Limb (tissue), 2 donors: Measurements from ENCODE around the gene ANKRD44.
"Not testable (repeated sequence)": the region's sequence is repeated elsewhere in the genome, so short reads cannot be mapped to it uniquely, and the experiment has no call there.

Source experiments
- DNase-seq, 2 donors: peaks; one replicate each; pipeline ENCODE4 v3.0.0-alpha.2; 2016; ENCODE audit errors: extremely low spot score in 2 of 2

Gene ANKRD44

DNA sequence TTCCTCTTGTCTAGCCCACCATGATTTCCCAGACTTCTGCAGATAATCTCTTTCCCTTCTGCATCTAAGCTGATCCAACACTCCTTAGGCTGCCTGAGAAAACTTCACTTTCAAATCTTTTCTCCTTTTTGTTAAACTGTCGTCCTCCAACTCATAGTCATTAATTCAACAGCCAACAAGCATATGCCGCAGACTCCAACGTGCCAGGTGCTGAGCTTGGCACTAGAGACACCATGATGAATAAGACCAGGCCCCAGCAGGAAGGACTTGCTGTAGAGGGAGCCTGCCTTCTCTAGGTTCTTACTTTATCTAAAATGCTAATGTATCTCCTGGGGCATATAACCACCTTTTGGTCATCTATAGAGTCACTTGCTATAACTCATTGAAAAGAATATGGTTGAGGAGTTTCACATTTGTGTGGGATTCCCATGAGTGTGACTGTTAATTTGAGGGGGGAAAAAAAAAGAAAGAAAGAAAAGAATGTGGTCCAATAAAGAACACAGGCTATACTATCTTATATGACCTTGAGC is 51.0 kb downstream of the ANKRD44 start:
- DNase-seq = no peak

DNA sequence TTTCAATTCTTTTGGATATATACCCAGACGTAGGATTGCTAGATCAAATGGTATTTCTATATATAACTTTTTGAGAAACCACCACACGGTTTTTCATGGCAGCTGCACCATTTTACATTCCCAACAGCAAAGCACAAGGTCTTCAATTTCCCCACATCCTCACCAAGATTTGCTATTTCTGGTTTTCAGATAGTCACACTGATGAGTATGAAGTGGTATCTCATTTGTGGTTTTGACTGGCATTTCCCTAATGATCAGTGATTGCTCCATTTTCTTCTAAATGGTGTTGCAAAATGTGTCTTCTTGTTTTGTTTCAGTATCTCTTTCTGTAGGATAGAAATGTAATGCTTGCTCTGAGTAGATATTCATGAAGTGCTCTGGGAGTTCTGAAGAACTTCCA is 52.0 kb downstream of the ANKRD44 start:
- no peak for DNase-seq

DNA sequence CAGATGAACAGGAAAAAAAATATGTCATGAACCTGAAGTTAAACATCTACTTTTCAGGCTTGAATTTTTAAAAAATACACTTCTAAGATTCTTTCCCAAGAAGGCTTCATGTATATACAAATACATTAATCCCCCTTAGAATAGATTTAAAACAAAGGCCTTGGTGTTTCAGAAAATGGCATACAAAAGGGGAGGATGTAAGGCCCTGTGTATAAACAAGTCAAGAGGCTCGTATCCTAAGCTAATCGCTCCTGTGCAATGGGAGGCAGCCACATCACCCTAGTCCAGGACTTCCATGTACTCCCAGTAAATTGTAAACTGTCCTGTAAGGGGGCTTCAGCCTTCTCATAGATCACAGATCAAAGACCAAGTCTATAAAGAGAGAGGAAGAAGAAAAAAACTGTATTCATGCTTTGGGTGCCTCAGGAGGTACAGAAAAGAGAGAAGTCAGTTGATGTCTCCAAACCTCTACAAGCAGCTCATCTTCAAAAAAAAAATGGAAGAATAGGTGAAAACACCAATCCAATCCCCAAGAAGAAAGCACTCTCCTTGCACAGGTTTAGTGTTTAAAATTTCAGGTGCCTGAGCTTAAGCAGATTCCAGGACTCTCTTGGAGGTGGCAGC is 53.9 kb downstream of the ANKRD44 start:
- no peak for DNase-seq

DNA sequence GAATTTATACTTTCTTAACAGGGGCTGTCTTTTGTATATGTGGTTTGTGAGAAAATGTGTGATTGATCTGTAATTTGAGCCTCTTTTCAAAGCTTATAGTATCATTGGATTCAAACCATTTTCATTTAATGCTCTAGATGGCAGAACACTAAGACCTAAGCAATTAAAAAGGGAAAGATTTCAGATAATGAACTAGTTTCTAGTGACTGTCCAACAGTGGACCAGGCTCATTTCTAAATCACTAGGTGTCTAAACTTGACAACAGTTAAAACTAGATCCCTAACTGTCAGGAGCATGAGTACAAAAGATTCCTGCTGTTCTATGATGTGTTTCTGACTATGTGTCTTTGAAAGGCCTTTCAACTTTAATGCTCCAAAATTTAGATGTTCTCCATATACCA is 54.6 kb downstream of the ANKRD44 start:
- DNase-seq = no peak

DNA sequence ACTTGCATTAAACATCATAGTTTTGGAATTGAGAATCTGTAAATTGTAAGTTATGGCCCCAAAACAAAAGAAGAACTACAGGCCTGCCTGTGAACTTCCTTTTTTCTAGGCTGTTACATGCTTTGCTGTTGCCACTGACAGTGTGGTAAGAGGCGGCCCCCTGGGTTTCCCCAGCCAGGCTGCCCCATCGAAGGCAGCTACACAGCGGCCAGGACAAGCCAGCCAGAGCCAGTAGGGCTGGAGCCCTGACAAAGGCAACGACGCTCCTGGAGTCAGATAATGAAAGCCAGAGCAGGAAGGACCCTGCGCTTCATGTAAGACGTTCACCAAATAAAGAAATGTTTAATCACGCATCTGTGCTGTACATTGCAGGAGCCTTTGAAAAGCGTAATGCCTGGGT is 55.0 kb downstream of the ANKRD44 start:
- peak in 1 of 2 donors; percentile 64 for DNase-seq

DNA sequence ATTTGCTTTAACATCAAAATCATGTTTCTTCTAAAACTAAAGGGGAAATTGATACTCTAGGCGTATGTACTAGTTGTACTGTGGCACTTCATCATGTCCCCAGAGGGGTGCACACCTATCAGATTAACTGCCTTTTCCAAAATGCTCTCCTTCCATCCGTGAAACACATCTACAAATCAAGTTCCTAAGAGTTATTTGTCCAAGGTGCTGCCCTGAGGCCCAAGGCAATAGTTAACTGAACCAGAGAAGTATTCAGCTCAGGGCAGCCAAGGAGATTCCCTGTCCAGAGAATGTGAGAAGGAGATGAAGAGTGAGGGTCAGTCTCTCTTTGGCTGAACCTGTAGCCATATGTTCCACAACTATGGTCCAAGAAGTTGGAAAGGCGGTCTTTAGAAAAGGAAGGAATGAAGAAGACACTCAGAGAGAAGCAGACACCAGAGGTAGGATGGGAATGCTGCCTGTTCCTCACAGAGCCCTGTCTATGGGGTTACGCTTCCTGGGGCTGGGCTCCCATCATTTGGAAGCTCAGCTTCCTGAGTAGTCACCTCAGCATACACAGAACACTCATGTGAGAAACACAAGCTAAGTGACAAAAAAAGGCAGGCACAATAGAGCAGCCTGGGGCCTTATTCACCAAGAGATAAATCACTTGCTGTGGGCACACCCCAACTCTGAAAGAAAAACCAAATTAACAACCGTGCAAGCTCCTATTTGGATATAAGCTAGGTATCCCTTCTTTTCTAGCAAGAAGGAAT is 55.6 kb downstream of the ANKRD44 start:
- DNase-seq = no peak

DNA sequence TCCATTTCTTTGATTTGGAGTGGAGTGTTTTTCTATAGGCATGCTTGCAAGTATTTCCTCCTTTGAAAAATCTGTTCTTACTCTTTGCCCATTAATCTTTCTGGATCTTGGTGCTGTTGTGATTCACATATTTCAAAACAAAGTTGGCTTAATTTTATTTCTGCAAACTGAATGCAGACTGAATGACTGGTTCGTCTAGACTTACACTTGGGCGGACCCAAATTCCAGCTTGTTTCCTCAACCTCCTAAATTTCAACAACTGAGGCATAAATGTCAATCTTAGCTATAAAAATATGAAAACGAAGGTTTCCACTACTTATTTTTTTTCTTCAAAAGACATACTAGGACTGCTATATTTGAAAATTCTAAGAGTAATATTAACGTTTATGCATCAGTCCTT is 59.0 kb downstream of the ANKRD44 start:
- DNase-seq = no peak

DNA sequence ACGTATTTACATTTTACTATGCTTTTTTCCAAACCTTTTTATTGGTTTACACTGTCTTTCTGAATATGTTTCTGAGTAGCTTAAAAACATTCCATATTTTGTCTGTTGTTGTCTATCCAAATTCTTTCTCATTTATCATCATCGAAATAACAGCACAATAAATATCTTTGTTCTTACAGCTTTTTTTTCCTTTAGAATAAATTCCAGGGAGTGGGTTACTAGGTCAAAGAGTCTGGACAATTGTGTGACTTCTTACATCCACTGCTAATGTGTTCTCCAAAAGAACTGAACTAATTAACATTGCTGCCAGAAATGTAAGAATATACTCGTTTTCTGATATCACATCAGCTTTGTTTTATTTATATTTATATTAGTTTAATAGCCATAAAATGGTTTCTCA is 59.4 kb downstream of the ANKRD44 start:
- no peak for DNase-seq

DNA sequence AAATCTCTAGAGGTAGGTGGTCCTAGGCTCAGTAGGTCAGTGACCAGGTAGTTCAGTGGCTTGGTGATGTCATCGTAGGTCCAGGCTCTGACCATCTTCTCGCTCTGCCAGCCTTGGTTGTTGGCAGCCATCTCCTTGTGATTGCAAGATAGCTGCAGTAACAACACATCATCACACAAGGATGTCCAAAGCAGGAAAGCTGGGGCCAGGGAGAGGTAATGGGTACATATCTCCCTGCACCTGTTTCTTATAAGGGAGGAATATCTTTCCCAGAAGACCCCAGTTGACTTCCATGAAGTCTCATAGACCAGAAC is 60.5 kb downstream of the ANKRD44 start:
- no peak for DNase-seq

DNA sequence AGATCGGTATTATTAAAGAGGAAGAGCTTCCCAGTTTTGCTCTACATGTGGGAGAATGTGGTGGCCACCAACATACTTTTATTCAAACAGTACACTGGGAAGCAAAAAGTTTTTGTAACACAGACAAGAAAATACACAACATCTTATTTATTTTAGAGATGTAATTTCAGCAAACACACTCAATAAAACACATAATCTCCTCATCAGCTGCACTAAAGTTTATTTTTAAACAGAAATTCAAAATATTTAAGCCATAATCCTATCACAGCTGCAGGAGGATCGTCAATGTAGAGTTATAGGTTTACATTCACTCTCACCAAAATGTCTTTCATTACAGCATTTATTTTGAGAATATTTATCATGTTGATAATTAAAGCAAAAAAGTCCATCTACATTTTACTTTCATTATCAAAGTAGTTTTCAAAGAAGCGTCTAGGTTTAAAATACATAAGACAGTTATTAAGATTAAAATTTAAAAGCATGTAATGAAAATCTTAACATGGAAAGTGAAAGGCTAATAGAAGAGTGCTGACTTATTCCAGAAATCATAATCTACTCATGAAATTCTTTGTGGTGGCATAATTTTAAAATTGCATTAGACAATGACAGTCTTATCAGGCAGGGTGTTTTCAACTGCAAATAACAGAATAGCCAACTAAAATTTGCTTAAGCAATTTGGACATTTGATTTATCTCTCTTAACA is 61.0 kb downstream of the ANKRD44 start:
- no peak for DNase-seq

DNA sequence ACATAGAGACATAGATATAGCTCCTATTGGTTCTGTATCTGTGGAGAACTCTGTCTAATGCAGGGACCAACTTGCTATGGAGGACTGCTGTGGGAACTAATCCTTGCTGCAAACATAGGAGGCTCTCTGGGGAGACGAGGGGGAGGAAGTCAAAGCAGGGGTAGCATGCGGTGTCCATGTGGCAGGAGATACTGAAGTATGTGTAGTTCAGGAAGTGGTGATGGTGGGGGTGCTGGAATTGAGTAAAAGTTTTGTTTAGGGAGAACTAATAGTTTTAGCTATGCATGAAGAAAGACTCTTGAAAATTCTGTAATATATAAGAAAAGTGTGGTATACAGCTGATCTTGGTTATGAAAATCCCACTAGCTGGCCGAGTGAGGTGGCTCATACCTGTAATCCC is 62.0 kb downstream of the ANKRD44 start:
- DNase-seq = no peak

DNA sequence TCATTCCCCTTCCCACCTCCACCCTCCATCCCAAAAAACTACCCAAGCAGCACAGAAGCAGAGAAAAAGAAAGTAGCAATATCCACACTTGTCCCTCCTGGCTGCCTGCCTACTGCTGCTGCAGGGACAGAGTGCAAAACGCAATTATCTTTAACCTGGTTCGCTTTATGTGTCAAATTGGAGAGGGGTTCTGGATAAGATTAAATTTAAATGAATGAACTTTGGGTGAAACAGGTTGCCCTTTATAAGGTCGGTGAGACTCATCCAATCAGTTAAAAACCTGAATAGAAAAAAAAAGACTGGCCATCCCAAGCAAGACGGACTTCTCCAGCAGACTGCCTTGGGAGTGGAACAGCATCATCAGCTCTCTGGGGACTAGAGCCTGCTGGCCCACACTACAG is 62.6 kb downstream of the ANKRD44 start:
- no peak for DNase-seq

DNA sequence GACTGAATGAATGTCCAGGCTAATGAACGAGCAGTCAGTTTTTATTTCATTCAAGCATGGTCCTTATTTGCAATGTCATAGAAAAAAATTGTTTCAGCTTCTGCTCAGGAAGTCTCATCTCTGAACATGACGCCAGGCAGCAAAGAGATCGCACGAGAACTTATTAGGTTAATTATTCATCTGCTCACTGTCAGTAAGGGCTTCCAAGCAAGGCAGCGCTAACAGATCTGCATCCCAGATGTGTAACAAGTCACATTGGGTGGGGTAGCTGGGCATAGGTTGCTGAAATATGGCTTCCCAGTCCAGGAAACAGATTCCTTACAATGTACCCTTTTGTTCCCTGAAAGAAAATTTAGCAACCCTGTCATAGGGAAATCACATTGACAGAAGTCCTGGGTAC is 63.5 kb downstream of the ANKRD44 start:
- no peak for DNase-seq

DNA sequence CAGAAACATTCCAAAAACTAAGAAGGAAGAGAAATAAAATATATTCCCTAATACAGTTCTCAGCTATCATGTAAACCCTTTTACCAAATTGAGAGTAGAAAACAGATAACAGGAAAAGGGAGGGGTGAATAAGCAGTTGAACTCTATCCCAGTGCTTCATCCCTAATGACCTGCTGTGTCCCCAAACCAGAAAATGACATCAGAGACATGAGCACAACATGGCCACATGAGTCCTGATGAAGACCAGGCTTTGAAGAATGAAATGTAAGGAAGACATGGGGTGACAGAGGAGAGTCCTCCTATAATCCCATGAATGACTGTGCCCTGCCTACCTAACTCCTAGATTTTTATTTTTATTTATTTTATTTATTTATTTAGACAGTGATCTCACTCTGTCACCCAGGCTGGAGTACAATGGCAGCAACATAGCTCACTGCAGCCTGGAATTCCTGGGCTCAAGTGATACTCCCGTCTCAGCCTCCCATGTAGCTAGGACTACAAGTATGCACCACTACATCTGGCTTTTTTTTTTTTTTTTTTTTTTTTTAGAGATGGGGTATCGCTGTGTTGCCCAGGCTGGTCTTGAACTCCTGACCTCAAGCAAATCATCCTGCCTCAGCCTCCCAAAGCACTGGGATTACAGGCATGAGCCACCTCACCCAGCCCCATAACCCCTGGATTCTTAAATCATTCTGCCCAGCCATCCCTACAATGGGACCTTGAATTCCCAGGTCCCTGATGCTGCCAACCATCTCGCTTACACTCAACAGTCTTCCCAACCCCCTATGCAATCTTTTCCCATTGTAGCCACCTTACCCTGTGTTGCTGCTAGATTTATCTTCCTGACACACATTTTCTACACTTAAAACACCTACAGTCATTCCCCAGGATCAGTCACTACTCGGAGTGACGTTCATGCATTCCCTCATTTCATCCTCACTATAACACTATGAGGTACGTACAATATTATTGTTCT is 64.5 kb downstream of the ANKRD44 start:
- no peak for DNase-seq

DNA sequence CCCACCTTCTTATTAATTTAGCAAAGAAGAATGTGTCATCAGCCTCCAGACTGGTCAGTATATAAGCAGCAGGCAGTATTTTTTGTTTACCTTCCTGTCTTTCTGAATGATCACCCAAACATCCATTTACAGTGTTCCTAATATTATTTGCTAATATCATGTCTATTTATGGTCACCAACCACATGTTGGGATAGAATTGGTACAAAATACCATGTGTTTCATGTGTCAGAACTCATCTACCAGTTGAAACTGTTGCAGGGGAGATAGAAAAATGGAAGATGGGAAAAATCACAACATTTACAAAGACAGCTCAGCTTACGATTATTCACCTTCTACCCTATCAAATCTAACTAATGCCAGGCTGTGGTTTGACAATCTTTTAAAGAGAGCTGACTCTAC is 66.2 kb downstream of the ANKRD44 start:
- no peak for DNase-seq

DNA sequence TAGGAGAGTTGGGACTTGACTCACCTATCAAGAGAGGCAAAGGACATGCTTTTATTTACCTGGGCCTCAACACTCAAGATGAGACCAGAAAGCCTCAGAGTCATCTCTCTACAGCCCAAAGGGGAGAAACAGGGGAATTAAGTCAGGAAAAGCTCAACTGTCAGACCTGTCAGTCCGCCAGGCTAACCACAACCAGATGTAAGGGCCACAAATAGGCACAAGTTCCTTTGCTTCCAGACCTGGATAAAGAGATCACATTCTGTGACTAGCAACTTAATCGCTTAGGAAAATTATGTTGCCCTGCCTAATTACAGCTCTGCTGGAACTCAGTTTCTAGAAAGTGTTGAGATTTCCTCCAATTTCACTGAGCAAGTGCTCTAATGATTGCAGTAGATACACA is 67.9 kb downstream of the ANKRD44 start:
- DNase-seq = no peak

DNA sequence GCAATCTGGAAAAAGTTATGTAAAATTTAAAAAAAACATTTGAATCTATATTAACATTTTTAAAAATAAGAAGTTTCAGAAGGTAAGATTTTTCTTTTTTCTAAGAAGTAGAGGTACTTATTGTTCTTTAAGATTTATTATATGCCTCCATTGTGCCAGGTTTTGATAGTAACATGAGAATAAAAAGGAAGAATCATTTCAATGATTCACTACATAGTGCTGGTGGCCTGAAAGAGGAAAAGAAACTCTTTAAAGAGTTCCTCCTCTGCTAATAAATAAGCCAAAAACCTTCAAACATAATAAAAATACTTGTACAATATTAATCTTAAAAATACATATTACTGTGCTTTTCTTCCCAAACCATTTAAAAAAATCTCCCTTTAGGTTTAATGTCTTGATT is 69.0 kb downstream of the ANKRD44 start:
- no peak for DNase-seq

DNA sequence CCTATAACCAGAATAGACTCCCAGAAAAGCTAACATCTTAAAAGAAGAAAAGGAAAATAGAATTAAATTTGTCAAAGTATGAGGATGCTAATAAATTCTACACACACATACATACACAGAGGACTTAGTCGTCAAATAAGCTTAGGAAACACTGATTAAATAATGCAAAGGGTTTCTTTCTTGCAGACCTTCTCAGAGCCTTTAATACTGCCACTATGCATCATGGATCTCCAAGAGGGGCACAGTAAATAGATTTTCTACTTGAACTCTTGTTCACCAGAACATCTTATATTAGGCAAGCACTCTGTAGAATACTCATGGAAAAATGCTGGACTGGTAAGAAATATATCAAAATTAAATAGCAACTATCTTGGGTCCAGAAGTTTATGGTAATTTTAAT is 69.4 kb downstream of the ANKRD44 start:
- no peak for DNase-seq

DNA sequence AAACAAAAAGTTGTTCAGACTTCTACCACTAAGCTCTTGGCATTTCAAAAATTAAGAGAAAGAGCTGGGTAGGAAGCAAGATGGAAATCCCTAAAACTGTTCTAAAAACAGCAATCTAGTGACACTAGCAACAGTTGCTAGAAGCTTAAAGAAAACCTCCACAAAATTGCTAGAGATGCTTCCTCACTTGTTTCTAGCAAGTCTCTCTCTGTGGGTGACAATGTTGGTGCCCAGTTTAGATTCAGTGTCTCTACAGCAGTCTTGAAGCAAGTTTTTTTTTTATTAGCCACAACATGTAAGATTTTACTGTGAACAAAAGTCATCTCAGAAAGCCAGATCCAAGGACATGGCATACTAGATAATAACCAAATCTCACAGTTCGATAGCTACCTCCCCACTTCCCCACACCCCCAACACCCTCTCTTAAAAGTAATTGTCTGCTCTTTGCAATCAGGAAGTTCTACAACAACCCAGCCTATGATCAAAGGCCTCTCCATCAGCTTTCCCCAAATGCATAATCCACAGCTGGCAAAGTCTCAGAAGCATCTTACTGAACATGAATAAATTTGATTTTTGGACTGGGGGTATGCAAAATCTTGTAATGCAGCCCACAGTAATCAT is 70.0 kb downstream of the ANKRD44 start:
- no peak for DNase-seq

DNA sequence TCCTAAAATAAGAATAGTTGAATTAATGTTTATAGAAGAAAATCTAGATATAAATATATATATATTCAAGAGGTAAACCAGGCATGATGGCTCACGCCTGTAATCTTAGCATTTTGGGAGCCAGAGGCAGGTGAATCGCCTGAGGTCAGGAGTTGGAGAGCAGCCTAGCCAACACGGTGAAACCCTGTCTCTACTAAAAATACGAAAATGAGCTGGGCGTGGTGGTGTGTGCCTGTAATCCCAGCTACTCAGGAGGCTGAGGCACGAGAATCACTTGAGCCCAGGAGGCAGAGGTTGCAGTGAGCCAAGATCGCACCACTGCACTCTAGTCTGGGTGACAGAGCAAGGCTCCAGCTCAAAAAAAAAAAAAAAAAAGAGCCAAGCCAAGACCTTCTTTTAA is 70.6 kb downstream of the ANKRD44 start:
- DNase-seq = not testable (repeated sequence)

DNA sequence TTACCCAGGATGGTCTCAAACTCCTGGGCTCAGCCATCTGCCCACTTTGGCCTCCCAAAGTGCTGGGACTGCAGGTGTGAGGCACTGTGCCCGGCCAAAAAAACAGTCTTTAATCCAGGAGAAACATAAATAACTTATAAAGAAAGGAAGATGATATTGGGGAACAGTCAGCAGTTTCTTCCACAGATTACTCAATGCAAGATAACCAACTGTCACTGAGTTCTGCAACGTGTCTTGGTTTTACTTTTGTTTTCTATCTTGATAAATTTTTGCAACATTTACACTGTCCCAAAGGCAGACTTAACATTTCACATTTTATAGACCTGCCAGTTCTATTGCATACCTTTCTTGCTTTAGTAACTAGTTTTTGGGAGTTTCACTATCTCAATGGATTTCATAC is 71.1 kb downstream of the ANKRD44 start:
- DNase-seq = no peak
